HepG2 (cell line): Measurements from ENCODE around the gene DAB2. TPM values are rescaled to one million over a fixed set of nuclear protein-coding genes. Genes with fewer than 3 reads are reported as not detected.

Experiments used
- ATAC-seq: fragments of 200-7000 bp; cut with Tn5 transposase; 3 replicates; pipeline ENCODE4 v1.9.1; 2020; ENCODE audit warnings: mild to moderate bottlenecking, moderate library complexity
- BruUV-seq: library from RNA; stranded (reverse); fragments of 400-500 nt; replicated peaks from 2 replicates; lab custom pipeline; 2021; lab: Mats Ljungman, UMichigan
- CTCF ChIA-PET: fragments of 300-600 bp; formaldehyde crosslinking; extraction: SDS; loops from one replicate; lab custom pipeline; 2021; ENCODE audit warnings: low total read pairs, inconsistent platforms, low intra/inter-chr PET ratio; lab: Yijun Ruan, JAX
- POLR2A ChIA-PET: fragments of 350-600 bp; sonication (Branson Sonifier 250); formaldehyde crosslinking; loops from one replicate; lab custom pipeline; 2020; ENCODE audit warnings: antibody characterized with exemption, inconsistent platforms; lab: Yijun Ruan, JAX
- DNase-seq: peaks from one replicate; pipeline ENCODE4 v3.0.0-alpha.2; 2015; ENCODE audit warnings: low spot score
- FAIRE-seq: peaks from 3 replicates; lab custom pipeline; 2011; peaks lifted over from hg19 to GRCh38; lab: Jason Lieb, UNC
- H2AFZ ChIP-seq: one replicate; pipeline ENCODE4 v1.6.1; 2011; ENCODE audit warnings: low read length, inconsistent platforms
- H3K27ac ChIP-seq: fragments of 300-600 bp; 3 replicates; pipeline ENCODE4 v1.8.0; 2011; ENCODE audit warnings: mixed run types, mild to moderate bottlenecking, mixed read lengths, low read length, inconsistent platforms; ENCODE audit not compliant: insufficient read depth; ENCODE audit errors: extremely low read length
- H3K27me3 ChIP-seq, 2 experiments: fragments of 200-600 bp in 1 of 2; 2 replicates in 1 of 2; 3 replicates in 1 of 2; pipeline versions ENCODE4 v1.6.0 to v1.8.0; 2011; ENCODE audit warnings: low read length in 2 of 2, mild to moderate bottlenecking in 2 of 2, moderate library complexity in 2 of 2, inconsistent platforms in 1 of 2; ENCODE audit not compliant: insufficient read depth in 2 of 2, control insufficient read depth in 1 of 2
- H3K36me3 ChIP-seq, 2 experiments: fragments of 200-600 bp in 1 of 2; replicated peaks in 1 of 2; 2 replicates in 1 of 2; 3 replicates in 1 of 2; pipeline versions ENCODE4 v1.5.1 to v1.8.0; 2011; ENCODE audit warnings: low read length in 2 of 2, inconsistent platforms in 1 of 2; ENCODE audit not compliant: insufficient read depth in 2 of 2, control insufficient read depth in 1 of 2
- H3K4me1 ChIP-seq: 2 replicates; pipeline ENCODE4 v1.5.1; 2012; ENCODE audit warnings: low read length, inconsistent platforms; ENCODE audit not compliant: insufficient read depth
- H3K4me2 ChIP-seq: 2 replicates; pipeline ENCODE4 v1.6.0; 2011; ENCODE audit warnings: low read depth, low read length, inconsistent platforms
- H3K4me3 ChIP-seq, 3 experiments: fragments of 200-600 bp in 1 of 3; sonication (generic), shearing (Covaris generic) in 1 of 3; replicated peaks in 1 of 3; 2 replicates each; pipeline ENCODE4 v1.5.1; 2011 to 2016; ENCODE audit warnings: low read length in 3 of 3, inconsistent platforms in 2 of 3, low read depth in 2 of 3, mild to moderate bottlenecking in 2 of 3, control low read depth in 1 of 3, mixed read lengths in 1 of 3; ENCODE audit not compliant: insufficient read depth in 1 of 3
- H3K79me2 ChIP-seq: one replicate; pipeline ENCODE4 v1.6.1; 2011; ENCODE audit warnings: low read length, inconsistent platforms; ENCODE audit not compliant: insufficient read depth
- H3K9ac ChIP-seq: 2 replicates; pipeline ENCODE4 v1.6.0; 2011; ENCODE audit warnings: mild to moderate bottlenecking, low read depth, low read length, inconsistent platforms; ENCODE audit not compliant: insufficient read depth
- H3K9me3 ChIP-seq: 2 replicates; pipeline ENCODE4 v1.5.1; 2012; ENCODE audit warnings: mild to moderate bottlenecking, low read length
- H4K20me1 ChIP-seq: 2 replicates; pipeline ENCODE4 v1.6.0; 2011; ENCODE audit warnings: inconsistent platforms, mild to moderate bottlenecking, low read length, moderate library complexity; ENCODE audit not compliant: insufficient read depth
- AGO1 ChIP-seq: fragments of 200-400 bp; formaldehyde crosslinking; IDR thresholded peaks from 2 replicates; pipeline ENCODE4 v1.6.1; 2017; ENCODE audit warnings: mild to moderate bottlenecking, low read depth, low read length, moderate library complexity; ENCODE audit not compliant: poor library complexity, severe bottlenecking
- ELF4 ChIP-seq: sonication (generic); formaldehyde crosslinking; IDR thresholded peaks from 2 replicates; pipeline ENCODE4 v1.5.0; 2020; ENCODE audit warnings: missing genetic modification reagents, mild to moderate bottlenecking, moderate library complexity, borderline replicate concordance
- ERF ChIP-seq: IDR thresholded peaks from 2 replicates; pipeline ENCODE4 v1.6.1; 2018; ENCODE audit warnings: missing biosample characterization, missing genetic modification reagents
- GZF1 ChIP-seq: sonication (generic); formaldehyde crosslinking; IDR thresholded peaks from 2 replicates; pipeline ENCODE4 v1.5.1; 2020; ENCODE audit warnings: mild to moderate bottlenecking, missing genetic modification reagents
- REXO4 ChIP-seq: sonication (generic); formaldehyde crosslinking; IDR thresholded peaks from 2 replicates; pipeline ENCODE4 v1.8.0; 2022; ENCODE audit warnings: missing genetic modification reagents, mild to moderate bottlenecking, borderline replicate concordance
- RXRA ChIP-seq: sonication (generic); formaldehyde crosslinking; IDR thresholded peaks from 2 replicates; pipeline ENCODE4 v1.5.1; 2020; ENCODE audit warnings: missing genetic modification reagents
- ZNF121 ChIP-seq: sonication (generic); formaldehyde crosslinking; IDR thresholded peaks from 2 replicates; pipeline ENCODE4 v1.5.0; 2020; ENCODE audit warnings: mild to moderate bottlenecking, missing genetic modification reagents
- ZNF333 ChIP-seq: sonication (generic); formaldehyde crosslinking; IDR thresholded peaks from 2 replicates; pipeline ENCODE4 v1.4.0; 2020; ENCODE audit warnings: mild to moderate bottlenecking, missing genetic modification reagents, borderline replicate concordance
- ZNF44 ChIP-seq: sonication (generic); formaldehyde crosslinking; IDR thresholded peaks from 2 replicates; pipeline ENCODE4 v1.5.1; 2020; ENCODE audit warnings: mild to moderate bottlenecking, missing genetic modification reagents
- ZNF639 ChIP-seq: conservative IDR thresholded peaks from 2 replicates; pipeline ENCODE4 v1.6.1; 2018; ENCODE audit warnings: missing genetic modification reagents
- ZNF652 ChIP-seq: IDR thresholded peaks from 2 replicates; pipeline ENCODE4 v1.6.1; 2016; ENCODE audit warnings: low read depth, borderline replicate concordance
- ZSCAN22 ChIP-seq: sonication (generic); formaldehyde crosslinking; IDR thresholded peaks from 2 replicates; pipeline ENCODE4 v1.4.0; 2020; ENCODE audit warnings: mild to moderate bottlenecking, missing genetic modification reagents
- in situ Hi-C: cut with HindIII; loops from 2 replicates; pipeline ENCODE4 v1.10.0; 2017; ENCODE audit warnings: low pct_unique_long_range_greater_than_20kb; ENCODE audit not compliant: extremely low pct_ligation_motif_present
- intact Hi-C: fragments of 100-400 bp; cut with micrococcal nuclease; formaldehyde crosslinking; loops from one replicate; pipeline ENCODE4 v1.10.0; 2022; ENCODE audit not compliant: unreplicated experiment
- polyA plus RNA-seq, 8 experiments: library from polyadenylated mRNA; depleted of rRNA in 3 of 8; stranded (reverse) in 7 of 8; unstranded in 1 of 8; fragments of >200 nt; fragmentation: Illumina TruSeq in 4 of 8; extraction: Trizol in 4 of 8; gene quantifications; 2 replicates each; pipeline versions ENCODE4 v1.2.1 to v1.2.3, GENCODE V29; 2011 to 2016; ENCODE audit warnings: low read depth in 4 of 8, missing spikeins in 1 of 8, mixed read lengths in 1 of 8; ENCODE audit not compliant: insufficient read depth in 1 of 8
- total RNA-seq, 5 experiments: library from RNA; depleted of rRNA; stranded (reverse); fragments of >200 nt; fragmentation: Illumina TruSeq; extraction: Trizol; gene quantifications; 2 replicates each; pipeline ENCODE4 v1.2.3, GENCODE V29; 2016; ENCODE audit warnings: low read depth in 1 of 5
- TF ChIP-seq, protein P1 (sequence below): sonication (generic); formaldehyde crosslinking; IDR thresholded peaks from 2 replicates; pipeline ENCODE4 v1.5.1; 2020; ENCODE audit warnings: mild to moderate bottlenecking, missing genetic modification reagents, moderate library complexity
- TF ChIP-seq, protein P2 (sequence below): sonication (generic); formaldehyde crosslinking; IDR thresholded peaks from 2 replicates; pipeline ENCODE4 v1.8.1; 2023; ENCODE audit warnings: mild to moderate bottlenecking, inconsistent platforms, moderate library complexity, missing genetic modification reagents, borderline replicate concordance
- TF ChIP-seq, protein P3 (sequence below): sonication (generic); formaldehyde crosslinking; IDR thresholded peaks from 2 replicates; pipeline ENCODE4 v1.8.1; 2023; ENCODE audit warnings: mild to moderate bottlenecking, moderate library complexity, missing genetic modification reagents

The DAB2 gene
- total and polyA plus RNA-seq, 2 of the 13 experiments (the other 11 are each of a cell fraction or from before 2014, with no cell fraction given) = 6.4 to 6.5 TPM

- TF ChIP-seq REXO4 (CRISPR knock-in tag) = no peak
- TF ChIP-seq, all 625 proteins: peak for 0
Observed at GRCh38 chr5:39414426-39414825, 10.4 kb downstream of the DAB2 start (continued).

- H3K4me3 ChIP-seq = no peak overlapping the region
- DNase-seq = no peak
- H3K4me1 ChIP-seq = peaks cover 67% of the 10 kb centered on the region
- H3K27me3 ChIP-seq = no peaks in the 10 kb centered on the region
- peaks cover 0 to 2% of the 10 kb centered on the region in 2 experiments; a peak in 1 of 5 replicates for H3K36me3 ChIP-seq
- H3K27ac ChIP-seq = no peak overlapping the region
- TF ChIP-seq ZNF333 = no peak
- no peak for TF ChIP-seq ZNF652
- TF ChIP-seq ELF4 (CRISPR knock-in tag) = no peak
- no peak for TF ChIP-seq ZSCAN22 (CRISPR knock-in tag)
- TF ChIP-seq ZNF44 = no peak
- TF ChIP-seq AGO1 = no peak
- no peak for TF ChIP-seq ZNF639
- no peak for TF ChIP-seq ERF (CRISPR knock-in tag)
- no peak for TF ChIP-seq RXRA (CRISPR knock-in tag)
- TF ChIP-seq GZF1 (CRISPR knock-in tag) = no peak
- TF ChIP-seq, protein P1, sequence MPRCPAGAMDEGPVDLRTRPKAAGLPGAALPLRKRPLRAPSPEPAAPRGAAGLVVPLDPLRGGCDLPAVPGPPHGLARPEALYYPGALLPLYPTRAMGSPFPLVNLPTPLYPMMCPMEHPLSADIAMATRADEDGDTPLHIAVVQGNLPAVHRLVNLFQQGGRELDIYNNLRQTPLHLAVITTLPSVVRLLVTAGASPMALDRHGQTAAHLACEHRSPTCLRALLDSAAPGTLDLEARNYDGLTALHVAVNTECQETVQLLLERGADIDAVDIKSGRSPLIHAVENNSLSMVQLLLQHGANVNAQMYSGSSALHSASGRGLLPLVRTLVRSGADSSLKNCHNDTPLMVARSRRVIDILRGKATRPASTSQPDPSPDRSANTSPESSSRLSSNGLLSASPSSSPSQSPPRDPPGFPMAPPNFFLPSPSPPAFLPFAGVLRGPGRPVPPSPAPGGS (CRISPR knock-in tag) = no peak
- TF ChIP-seq ZNF121 (CRISPR knock-in tag) = no peak
- no peak for TF ChIP-seq REXO4 (CRISPR knock-in tag)
- TF ChIP-seq, protein P2, sequence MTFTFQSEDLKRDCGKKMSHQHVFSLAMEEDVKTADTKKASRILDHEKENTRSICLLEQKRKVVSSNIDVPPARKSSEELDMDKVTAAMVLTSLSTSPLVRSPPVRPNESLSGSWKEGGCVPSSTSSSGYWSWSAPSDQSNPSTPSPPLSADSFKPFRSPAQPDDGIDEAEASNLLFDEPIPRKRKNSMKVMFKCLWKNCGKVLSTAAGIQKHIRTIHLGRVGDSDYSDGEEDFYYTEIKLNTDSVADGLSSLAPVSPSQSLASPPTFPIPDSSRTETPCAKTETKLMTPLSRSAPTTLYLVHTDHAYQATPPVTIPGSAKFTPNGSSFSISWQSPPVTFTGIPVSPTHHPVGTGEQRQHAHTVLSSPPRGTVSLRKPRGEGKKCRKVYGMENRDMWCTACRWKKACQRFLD (CRISPR knock-in tag) = no peak
- TF ChIP-seq, protein P3, sequence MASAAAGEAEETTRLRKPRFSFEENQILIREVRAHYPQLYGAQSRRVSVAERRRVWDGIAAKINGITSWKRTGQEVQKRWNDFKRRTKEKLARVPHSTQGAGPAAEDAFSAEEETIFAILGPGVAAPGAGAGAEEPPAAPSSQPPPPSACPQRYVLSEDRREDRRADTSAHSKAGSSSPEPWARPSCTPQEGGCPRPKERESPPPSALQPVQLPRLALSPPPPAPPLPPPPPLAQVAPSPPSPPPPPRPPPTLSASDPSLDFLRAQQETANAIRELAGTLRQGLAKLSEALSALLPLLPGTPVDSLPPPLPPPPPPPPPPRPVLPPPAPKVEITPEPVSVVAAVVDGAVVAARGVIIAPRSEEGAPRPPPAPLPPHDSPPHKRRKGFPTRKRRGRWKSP (CRISPR knock-in tag) = no peak
- ChIA-PET POLR2A (interaction anchor here (1.9 to 3.0 kb wide), 2 partner anchors 10 to 13 kb away, joined by 10 to 22 read pairs; partner anchors contain the start of gene DAB2), CTCF (no interaction called here)
- no peak for ATAC-seq
- no peak overlapping the region for H3K9ac ChIP-seq
- intact Hi-C loops = loop anchor here (1.0 kb wide), 1 partner anchor 11 kb away; the partner anchor contains the start of gene DAB2
- in situ Hi-C loops = no loop called here
- H3K79me2 ChIP-seq = peaks cover 8% of the 10 kb centered on the region
- no peak for FAIRE-seq
- BruUV-seq = no TSS peak
- H4K20me1 ChIP-seq = no peaks in the 10 kb centered on the region
- no peak overlapping the region for H2AFZ ChIP-seq
- no peak overlapping the region for H3K4me2 ChIP-seq
- no peaks in the 10 kb centered on the region for H3K9me3 ChIP-seq
Observed at GRCh38 chr5:39413771-39414170, 11.0 kb downstream of the DAB2 start.
